ENCODE data around the gene ANKRD17.

GRCh38 chr4:73066445-73066844 lies 192.2 kb downstream of the ANKRD17 start:
- TF ChIP-seq ERF (CRISPR knock-in tag; IDR thresholded peaks at IDR 0.05) (no peak), GABPA (tag; conservative IDR thresholded peaks at IDR 0.05; ENCODE audit: low read depth) (no peak), SIN3A (IDR thresholded peaks at IDR 0.05; ENCODE audit: borderline replicate concordance in 2 of 2, control insufficient read depth in 1 of 2, low read depth in 2 of 2, low read length in 2 of 2) (no peak), ESRRA (IDR thresholded peaks at IDR 0.05; ENCODE audit: borderline replicate concordance, low read depth) (no peak), RFX5 (IDR thresholded peaks at IDR 0.05; ENCODE audit: low read depth, low read length) (no peak)
